ENCODE measurements around the gene DHRSX. TPM values are rescaled to one million over a fixed set of nuclear protein-coding genes. Genes with fewer than 3 reads are reported as not detected.
"Not testable (repeated sequence)": the region's sequence is repeated elsewhere in the genome, so short reads cannot be mapped to it uniquely, and the experiment has no call there.

The DHRSX gene
- total RNA-seq, 2 donors from 2014 or later = 32.2 to 38.1 TPM

- ATAC-seq; intact Hi-C loops (cut with DNase I, micrococcal nuclease); DNase-seq: not testable (repeated sequence)
These were observed 111.0 kb downstream of the DHRSX start for GRCh38 chrX:2389731-2390130.

DNA sequence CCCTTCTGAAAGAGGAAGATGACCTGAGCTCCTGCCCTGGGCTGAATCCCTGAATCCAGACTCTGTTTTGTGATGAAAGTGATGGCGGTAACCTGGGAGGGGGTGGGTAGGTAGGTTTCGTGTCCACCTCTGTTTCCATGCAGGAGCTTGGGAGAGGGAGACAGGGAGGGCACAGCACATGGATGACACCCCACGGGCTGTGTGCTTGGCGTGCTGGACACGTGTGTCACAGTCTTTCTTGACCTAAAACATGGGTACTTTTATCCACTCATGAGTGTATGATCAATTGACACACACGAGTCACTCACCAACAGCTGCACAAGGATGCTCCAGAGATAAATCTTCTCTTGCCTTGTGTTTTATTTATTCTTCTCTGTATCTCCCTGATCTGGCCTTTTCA is 111.5 kb downstream of the DHRSX start:
- intact Hi-C loops (cut with DNase I, micrococcal nuclease) = no loop called here
- ATAC-seq (no peak), DNase-seq (no peak)

GRCh38 chrX:2388669-2389068 is 112.1 kb downstream of the DHRSX start:
- DNase-seq (no peak), ATAC-seq (no peak)
- intact Hi-C loops (cut with DNase I, micrococcal nuclease) = no loop called here

- no peak for DNase-seq
- ATAC-seq = no peak
These were observed 113.0 kb downstream of the DHRSX start for GRCh38 chrX:2387614-2388239.

DNA sequence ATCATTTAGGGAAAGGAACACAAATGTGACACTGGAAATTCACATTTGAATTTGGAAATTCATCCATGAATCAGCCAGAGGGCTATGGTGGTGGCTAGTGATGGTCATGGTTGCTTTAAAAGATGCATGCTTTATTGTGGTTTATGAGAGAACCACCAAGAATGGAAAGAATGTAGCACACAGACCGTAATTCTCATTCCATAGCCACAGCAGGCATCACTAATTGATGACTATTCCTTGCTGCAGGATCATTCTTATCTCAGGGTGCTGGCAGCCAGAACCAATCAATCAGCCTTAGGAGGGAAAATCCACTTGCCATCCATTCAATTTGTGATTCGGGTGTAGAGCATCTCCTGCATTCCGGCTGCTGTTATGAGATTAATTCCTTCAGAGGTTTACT is 115.6 kb downstream of the DHRSX start:
- ATAC-seq (no peak), DNase-seq (no peak)
- intact Hi-C loops (cut with DNase I, micrococcal nuclease) = no loop called here

More at GRCh38 chrX:2387614-2388239, 113.0 kb downstream of the DHRSX start:
- intact Hi-C loops (cut with DNase I, micrococcal nuclease) = no loop called here

DNA sequence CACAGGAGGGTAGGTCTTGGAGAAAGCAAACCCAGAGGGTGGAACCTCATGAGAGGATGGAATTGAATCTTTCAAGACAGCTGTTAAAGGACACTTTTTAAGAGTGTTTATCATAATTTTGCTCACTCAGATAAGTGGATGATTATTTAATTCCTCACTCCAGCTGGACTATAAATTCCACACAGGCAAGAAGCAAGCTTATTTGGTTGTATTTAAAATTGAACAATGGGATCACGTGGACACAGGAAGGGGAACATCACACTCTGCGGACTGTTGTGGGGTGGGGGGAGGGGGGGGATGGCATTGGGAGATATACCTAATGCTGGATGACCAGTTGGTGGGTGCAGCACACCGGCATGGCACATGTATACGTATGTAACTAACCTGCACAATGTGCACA is 116.3 kb downstream of the DHRSX start:
- intact Hi-C loops (cut with DNase I, micrococcal nuclease) = no loop called here
- DNase-seq (no peak), ATAC-seq (no peak)

DNA sequence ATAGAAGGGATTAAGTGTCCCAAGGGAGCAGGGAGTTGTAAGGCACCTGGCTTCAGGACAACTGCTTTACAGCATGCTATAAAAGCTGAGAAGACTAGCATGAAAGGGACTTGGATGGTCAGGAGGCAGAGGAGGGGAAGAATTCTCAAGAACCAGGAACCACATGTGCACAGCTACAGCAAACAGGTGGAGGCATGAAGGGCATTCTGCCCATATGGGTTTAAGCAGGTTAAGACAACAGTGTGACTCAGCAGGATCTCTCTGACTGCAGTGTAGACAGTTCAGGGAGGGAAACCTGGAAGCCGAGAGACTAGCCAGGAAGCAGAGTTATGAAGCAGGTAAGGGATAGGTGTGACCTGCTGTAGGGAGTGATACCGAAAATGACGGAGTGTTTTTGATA is 117.0 kb downstream of the DHRSX start:
- peak; percentile 98 for ATAC-seq
- DNase-seq = peak; percentile 10 to 50
- intact Hi-C loops (cut with DNase I, micrococcal nuclease) = no loop called here

- ATAC-seq (no peak), DNase-seq (no peak)
- intact Hi-C loops (cut with DNase I, micrococcal nuclease) = no loop called here
These were observed 117.6 kb downstream of the DHRSX start for GRCh38 chrX:2383144-2383543.

GRCh38 chrX:2382433-2383048 is 118.2 kb downstream of the DHRSX start:
- intact Hi-C loops (cut with DNase I, micrococcal nuclease); DNase-seq; ATAC-seq: not testable (repeated sequence)

DNA sequence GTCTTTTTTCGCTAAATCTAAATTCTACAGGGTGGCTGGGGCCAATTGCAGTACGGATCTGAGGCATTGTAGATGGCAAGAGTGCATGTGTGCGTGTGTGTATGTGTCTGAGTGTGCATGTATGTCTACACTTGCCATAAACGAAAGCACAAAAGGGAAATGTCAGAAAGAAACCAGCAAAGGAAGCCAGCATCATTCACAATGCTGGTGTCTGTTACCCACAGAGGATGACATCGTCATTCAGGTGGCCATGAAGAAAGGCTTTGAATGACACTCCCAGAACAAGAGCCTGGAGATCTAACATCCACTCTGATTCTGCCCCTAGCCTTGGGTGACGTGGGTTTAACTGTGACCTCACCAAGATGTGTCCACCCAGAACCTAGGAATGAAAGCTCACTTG is 124.6 kb downstream of the DHRSX start:
- ATAC-seq = no peak
- intact Hi-C loops (cut with DNase I, micrococcal nuclease) = no loop called here

DNA sequence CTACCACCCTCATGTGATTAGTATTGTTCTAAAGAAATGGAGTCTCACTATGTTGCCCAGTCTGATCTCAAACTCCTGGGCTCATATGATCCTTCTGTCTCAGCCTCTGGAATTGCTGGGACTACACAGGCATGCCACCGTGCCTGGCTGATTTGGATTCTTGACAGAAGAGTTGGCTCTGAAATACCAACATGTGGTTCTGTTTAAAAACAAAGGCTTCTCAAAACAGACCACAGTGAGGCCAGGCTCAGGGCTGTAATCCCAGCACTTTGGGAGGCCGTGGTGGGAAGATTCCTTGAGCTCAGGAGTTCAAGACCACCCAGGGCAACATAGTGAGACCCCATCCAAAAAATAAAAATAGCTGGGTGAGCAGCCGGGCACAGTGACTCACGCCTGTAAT is 126.7 kb downstream of the DHRSX start:
- no peak for ATAC-seq
- no peak for DNase-seq
- intact Hi-C loops (cut with DNase I, micrococcal nuclease) = no loop called here

More for the DNA sequence above, 124.6 kb downstream of the DHRSX start:
- no peak for DNase-seq

DNA sequence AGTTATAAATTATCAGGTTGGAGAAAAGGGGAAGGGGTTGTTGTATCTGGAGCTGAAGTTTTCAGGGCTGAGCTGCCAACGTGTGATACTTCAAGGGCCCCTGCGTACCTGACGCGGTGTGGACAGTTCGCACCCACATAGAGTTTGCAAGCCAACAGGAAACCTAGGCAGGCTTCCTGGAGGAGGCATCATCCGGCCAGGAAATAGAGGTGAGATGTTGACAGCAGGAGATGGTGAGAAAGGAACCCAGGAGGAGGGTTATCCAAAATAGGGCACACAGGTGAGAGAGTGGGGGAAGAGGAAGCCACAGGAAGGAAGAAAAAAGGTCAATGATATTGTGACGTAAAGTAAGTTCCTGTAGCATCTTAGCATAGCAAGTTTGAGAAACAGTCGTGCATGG is 127.2 kb downstream of the DHRSX start:
- intact Hi-C loops (cut with DNase I, micrococcal nuclease) = no loop called here
- ATAC-seq = no peak
- DNase-seq = no peak

DNA sequence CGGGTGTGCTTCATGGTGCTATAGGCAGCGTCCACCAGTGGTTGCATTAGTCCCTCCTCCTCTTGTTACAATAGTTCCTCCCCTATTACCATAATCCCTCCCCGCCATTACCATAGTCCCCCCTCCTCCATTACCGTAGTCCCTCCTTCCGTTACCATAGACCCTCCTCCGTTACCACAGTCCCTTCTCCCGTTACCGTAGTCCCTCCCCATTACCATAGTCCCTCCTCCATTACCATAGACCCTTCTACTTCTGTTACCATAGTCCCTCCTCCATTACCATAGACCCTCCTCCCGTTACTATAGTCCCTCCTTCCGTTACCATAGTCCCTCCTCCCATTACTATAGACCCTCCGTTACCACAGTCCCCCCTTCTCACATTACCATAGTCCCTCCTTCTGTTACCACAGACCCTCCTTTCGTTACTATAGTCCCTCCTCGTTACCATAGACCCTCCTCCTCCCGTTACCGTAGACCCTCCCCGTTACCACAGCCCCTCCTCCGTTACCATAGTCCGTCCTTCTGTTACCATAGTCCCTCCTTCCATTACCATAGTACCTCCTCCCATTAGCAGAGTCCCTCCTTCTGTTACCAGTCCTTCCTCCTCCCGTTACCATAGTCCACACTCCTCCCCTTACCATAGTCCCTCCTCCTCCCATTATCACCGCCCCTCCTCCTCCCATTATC is 129.6 kb downstream of the DHRSX start:
- ATAC-seq (no peak), DNase-seq (no peak)
- intact Hi-C loops (cut with DNase I, micrococcal nuclease) = no loop called here

GRCh38 chrX:2370456-2370855 is 130.3 kb downstream of the DHRSX start:
- no peak for ATAC-seq
- DNase-seq = no peak
- intact Hi-C loops (cut with DNase I, micrococcal nuclease) = no loop called here

DNA sequence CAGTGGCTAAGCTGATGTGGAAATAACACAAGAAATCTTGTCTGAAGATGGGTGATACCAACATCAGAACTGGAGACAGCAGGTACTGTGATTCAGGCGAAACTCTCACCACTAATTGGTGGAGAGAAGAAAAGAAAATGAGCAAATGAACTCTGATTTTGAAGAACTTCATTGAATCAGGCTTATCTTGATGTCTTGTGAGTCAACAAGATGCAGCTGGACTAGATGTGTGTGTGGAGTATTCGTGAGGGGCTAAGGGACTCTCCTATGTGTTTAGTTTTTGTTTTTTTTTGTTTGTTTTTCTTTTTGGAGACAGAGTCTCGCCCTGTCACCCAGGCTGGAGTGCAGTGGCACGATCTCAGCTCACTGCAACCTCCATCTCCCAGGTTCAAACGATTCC is 131.6 kb downstream of the DHRSX start:
- no peak for DNase-seq
- intact Hi-C loops (cut with DNase I, micrococcal nuclease) = no loop called here
- no peak for ATAC-seq

- intact Hi-C loops (cut with DNase I, micrococcal nuclease) = no loop called here
- no peak for ATAC-seq
These were observed 140.0 kb downstream of the DHRSX start for GRCh38 chrX:2360731-2361130.

DNA sequence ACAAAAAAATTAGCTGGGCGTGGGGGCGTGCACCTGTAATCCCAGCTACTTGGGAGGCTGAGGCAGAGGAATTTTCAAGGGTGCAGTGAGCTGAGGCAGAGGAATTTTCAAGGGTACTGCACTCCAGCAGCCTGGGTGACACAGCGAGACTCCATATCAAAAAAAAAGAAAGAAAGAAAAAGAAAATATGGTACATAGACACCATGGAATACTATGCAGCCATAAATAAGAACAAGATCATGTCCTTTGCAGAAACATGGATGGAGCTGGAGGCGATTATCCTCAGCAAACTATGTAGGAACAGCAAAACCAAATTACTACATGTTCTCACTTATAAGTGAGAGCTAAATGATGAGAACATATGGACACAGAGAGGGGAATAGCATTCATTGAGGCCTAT is 141.3 kb downstream of the DHRSX start:
- DNase-seq; ATAC-seq; intact Hi-C loops (cut with DNase I, micrococcal nuclease): not testable (repeated sequence)

More at GRCh38 chrX:2360731-2361130, 140.0 kb downstream of the DHRSX start:
- no peak for DNase-seq

DNA sequence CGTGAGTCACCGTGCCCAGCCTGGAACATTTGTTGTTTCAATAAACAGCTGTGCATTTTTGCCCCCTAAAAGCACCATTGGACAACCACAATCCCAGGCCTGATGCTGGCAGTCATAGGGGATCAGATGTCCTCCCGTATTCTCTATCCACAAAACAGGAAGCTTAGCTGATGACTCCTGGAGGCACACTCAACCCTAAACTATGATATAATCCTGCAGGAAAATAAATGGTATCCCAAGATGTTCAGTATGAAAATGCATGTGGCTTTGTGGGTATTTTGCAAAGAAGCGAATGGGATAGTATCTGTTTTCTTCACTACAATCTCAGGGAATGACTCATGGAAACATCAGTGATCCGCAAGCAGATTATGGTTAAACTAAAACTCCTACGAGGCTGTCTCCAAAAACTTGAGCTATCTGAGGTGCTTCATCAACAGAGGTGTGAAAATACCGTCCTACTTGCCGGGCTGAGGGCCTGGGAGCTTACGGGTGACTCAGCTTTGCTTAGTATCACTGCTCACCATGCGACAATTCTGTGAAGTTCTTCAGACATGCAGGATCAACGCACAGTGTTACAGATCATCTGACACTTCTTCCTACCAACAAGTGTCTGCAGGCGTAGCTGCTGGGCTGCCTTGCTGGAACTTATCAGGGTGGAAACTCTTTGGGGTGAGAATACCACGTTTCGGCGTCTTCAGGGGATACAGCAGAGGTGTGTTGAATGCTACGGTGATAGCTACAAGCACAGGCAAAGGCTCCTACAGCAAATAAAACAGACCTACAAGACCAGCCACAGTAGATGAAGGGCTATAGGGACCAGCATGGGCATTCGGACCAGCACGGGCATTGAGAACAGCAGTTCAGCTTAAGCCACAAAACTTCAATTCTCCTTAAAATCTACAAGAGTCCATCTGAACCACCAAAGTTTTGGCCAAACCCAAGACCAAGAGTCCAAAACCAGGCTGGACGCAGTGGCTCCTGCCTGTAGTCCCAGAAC is 148.5 kb downstream of the DHRSX start:
- intact Hi-C loops (cut with DNase I, micrococcal nuclease) = no loop called here
- ATAC-seq = no peak
- DNase-seq = no peak

- DNase-seq = no peak
- ATAC-seq = no peak
- intact Hi-C loops (cut with DNase I, micrococcal nuclease) = no loop called here
These were observed 149.5 kb downstream of the DHRSX start for GRCh38 chrX:2351321-2351720.

All from left colon (tissue), 2 donors.